GM12864 (cell line): Measurements from ENCODE around the gene TBR1.

ENCODE experiments used
- DNase-seq: peaks from one replicate; pipeline ENCODE4 v3.0.0-alpha.2; 2011; ENCODE audit warnings: low read depth
- H3K4me3 ChIP-seq: 2 replicates; pipeline ENCODE4 v1.5.1; 2011; ENCODE audit warnings: mild to moderate bottlenecking, low read depth, low read length, control low read depth
- CTCF ChIP-seq: IDR thresholded peaks from 2 replicates; pipeline ENCODE4 v1.5.1; 2011; ENCODE audit warnings: low read depth, mild to moderate bottlenecking, moderate library complexity, low read length, control low read depth, inconsistent platforms; ENCODE audit errors: missing control alignments

TBR1 gene

DNA sequence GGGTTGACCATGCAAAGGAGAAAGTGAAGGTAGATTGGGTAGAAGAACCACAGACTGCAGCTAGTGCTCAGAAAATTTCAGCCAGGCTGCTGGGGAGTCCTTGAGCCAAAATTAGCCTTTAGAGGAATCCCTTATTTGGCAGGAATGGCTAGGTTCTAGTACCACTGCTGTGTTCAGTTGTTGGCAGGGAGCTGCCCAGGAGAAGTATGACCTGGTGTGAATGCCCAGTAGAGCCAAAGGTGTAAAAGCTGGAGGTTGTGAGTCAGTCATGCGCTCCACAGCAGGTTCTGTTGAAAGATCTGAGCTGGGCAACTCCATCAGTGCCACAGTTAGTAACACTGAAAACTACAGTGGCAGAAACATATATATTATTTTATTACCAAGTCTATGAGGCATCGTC, 36.4 kb upstream of the TBR1 start:
- DNase-seq: no peak
- H3K4me3 ChIP-seq: no peak overlapping the region
- no peak for TF ChIP-seq CTCF

- TF ChIP-seq CTCF: no peak
- DNase-seq: no peak
- no peak overlapping the region for H3K4me3 ChIP-seq
Observed at GRCh38 chr2:161381546-161381945, 34.6 kb upstream of the TBR1 start.

DNA sequence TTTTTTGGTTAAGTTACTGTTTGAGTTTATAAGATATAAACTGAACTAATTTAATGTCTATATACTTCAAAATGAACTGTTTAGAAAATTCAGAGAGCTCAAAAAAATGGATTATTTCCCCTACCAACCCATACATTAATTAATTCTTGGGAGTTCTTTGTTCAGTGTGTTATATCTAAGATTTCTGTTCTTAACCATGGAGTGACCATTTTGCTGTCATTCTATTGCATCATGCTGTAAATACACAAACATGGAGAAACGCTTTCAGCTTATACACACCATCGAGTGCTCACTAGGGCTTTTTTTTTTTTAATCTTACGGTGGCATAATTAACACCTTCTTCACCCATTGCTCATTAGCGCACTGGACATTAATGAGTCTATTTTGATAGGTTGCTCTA, 33.4 kb upstream of the TBR1 start:
- no peak overlapping the region for H3K4me3 ChIP-seq
- DNase-seq: no peak
- no peak for TF ChIP-seq CTCF

- DNase-seq: peak; percentile 30
- H3K4me3 ChIP-seq: no peak overlapping the region
- no peak for TF ChIP-seq CTCF
Observed at GRCh38 chr2:161384864-161385263, 31.2 kb upstream of the TBR1 start.

DNA sequence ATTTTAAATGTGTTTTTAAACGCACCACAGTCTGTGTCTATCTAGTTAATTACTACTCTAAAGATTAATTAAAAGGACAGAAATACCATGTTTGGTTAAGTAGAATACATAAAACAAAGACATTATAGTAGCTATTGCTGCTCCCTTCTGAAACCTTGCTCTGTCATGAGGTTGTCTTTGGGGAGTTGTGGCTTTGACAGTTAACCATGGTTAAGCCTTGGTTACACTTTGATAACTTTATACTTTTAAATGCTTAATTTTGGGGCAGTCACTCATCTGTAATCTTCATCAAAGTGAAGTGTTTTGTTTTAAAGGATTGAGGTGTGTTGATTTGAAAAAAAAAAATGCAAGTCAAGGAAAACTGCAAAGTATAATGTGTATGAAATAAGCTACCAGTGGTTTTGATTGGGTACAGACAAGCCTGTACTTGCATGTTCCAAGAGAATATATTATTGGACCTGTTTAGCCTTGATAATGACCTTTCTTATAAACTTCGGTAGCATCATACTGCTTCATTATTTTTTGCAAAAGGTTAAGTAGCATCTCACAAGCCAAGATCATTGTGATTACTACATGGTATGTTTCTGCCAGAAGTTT, 29.8 kb upstream of the TBR1 start:
- no peak for TF ChIP-seq CTCF
- DNase-seq: no peak
- H3K4me3 ChIP-seq: no peak overlapping the region

DNA sequence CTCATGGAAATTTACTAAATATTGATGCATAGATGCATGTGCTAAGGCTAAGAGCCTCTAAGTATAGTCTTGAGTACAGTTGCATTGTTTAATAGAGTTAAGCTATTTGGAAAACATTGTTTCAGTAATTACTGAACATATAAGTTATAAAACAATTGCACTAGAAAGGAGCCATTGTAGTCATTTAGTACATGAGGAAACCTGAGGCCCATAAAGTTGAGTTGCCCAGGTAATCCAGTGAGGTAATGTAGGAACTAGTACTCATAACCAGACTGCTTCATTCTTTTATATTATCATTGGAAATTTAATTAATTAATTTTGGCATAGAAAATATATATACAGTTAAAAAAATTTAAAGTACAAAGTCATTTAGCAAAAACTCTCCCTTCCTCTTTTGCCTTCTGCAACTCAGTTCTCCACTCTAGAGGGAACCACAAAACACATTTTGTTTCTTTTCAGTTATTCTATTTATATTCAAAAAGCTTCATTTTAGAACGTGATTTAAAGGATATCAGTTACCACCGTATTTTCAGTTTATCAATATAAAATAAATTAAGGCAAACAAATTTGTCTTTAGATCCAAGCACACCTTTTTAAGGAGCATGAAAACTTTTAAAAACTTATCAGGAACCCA, 27.8 kb upstream of the TBR1 start:
- DNase-seq: no peak
- TF ChIP-seq CTCF: no peak
- no peak overlapping the region for H3K4me3 ChIP-seq
